KMS-11 (cell line): ENCODE data around the gene RNPS1.

ENCODE experiments used
- H2AFZ ChIP-seq: fragments of 200-600 bp; sonication (generic); 2 replicates; pipeline ENCODE4 v1.6.1; 2016; ENCODE audit warnings: antibody characterized with exemption, mixed run types, low read depth
- H3K27ac ChIP-seq: fragments of 200-600 bp; sonication (generic); 2 replicates; pipeline ENCODE4 v1.6.1; 2016; ENCODE audit warnings: mild to moderate bottlenecking, mixed run types
- H3K27me3 ChIP-seq: fragments of 200-600 bp; sonication (generic); 2 replicates; pipeline ENCODE4 v1.6.1; 2017; ENCODE audit warnings: mild to moderate bottlenecking, low read depth, mixed run types, moderate library complexity; ENCODE audit not compliant: insufficient read depth
- H3K36me3 ChIP-seq: fragments of 200-600 bp; sonication (generic); 2 replicates; pipeline ENCODE4 v1.6.1; 2017; ENCODE audit warnings: mild to moderate bottlenecking, mixed run types; ENCODE audit not compliant: insufficient read depth
- H3K4me1 ChIP-seq: fragments of 200-600 bp; sonication (generic); 2 replicates; pipeline ENCODE4 v1.6.1; 2016; ENCODE audit warnings: mild to moderate bottlenecking, low read depth, mixed run types; ENCODE audit not compliant: poor library complexity, severe bottlenecking
- H3K4me2 ChIP-seq: fragments of 200-600 bp; sonication (generic); 2 replicates; pipeline ENCODE4 v1.7.0; 2016; ENCODE audit warnings: mild to moderate bottlenecking, mixed run types
- H3K4me3 ChIP-seq: fragments of 200-600 bp; sonication (generic); IDR thresholded peaks from 2 replicates; pipeline ENCODE4 v1.6.1; 2017; ENCODE audit warnings: low read depth, low read length, mixed read lengths; ENCODE audit not compliant: insufficient read depth
- H3K79me2 ChIP-seq: fragments of 200-600 bp; sonication (generic); 2 replicates; pipeline ENCODE4 v1.6.1; 2016; ENCODE audit warnings: low read depth, mixed run types; ENCODE audit not compliant: insufficient read depth
- H3K9ac ChIP-seq: fragments of 200-600 bp; sonication (generic); 2 replicates; pipeline ENCODE4 v1.6.1; 2016; ENCODE audit warnings: mild to moderate bottlenecking, mixed run types
- H4K20me1 ChIP-seq: fragments of 200-600 bp; sonication (generic); 2 replicates; pipeline ENCODE4 v1.6.1; 2016; ENCODE audit warnings: mild to moderate bottlenecking, mixed run types; ENCODE audit not compliant: insufficient read depth
- TF ChIP-seq, protein P1 (sequence below): fragments of 200-600 bp; sonication (generic); conservative IDR thresholded peaks from 2 replicates; pipeline ENCODE4 v1.6.1; 2017; ENCODE audit warnings: low read depth, mild to moderate bottlenecking, antibody characterized with exemption, low read length, moderate library complexity, mixed read lengths

The RNPS1 gene

DNA sequence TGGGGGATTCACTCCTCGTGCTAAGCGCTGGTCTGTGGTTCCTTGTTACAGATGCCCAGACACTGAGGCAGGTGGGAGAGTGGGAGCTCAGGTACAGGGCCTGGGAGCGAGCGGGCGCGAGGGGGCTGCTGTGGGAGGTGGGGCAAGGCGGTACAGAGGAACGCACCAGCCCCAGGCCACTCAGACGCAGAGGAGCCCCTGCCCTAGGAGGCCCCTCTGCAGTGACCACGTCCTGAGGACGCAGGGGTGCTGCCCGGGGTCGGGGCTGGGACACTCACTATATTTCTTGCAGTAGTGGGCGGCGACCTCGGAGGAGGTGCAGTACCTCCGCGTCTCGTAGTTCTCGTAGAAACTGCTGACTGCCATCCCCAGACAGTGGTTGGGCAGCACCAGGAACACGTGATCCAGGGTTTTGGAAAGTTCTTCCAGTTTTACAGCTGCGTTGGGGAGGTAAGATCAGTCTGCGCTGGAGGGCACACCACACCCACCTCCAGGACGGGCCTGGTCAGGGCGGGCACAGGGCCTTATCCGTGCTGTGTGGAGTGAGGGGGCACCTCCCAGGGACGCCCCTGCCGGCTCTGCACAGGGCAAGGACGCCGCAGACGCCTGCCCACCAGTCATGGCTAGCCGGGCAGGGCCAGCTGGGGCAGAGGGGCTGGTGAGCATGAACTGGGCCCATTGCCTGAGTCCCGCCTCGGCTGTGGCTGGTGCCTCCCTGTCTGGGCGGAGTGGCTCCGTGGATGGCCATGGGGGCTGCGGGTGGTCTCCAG is 16.3 kb upstream of the RNPS1 start:
- no peaks in the 10 kb centered on the region for H3K4me1 ChIP-seq
- no peak overlapping the region for H2AFZ ChIP-seq
- H3K4me3 ChIP-seq: no peak overlapping the region
- TF ChIP-seq, protein P1, sequence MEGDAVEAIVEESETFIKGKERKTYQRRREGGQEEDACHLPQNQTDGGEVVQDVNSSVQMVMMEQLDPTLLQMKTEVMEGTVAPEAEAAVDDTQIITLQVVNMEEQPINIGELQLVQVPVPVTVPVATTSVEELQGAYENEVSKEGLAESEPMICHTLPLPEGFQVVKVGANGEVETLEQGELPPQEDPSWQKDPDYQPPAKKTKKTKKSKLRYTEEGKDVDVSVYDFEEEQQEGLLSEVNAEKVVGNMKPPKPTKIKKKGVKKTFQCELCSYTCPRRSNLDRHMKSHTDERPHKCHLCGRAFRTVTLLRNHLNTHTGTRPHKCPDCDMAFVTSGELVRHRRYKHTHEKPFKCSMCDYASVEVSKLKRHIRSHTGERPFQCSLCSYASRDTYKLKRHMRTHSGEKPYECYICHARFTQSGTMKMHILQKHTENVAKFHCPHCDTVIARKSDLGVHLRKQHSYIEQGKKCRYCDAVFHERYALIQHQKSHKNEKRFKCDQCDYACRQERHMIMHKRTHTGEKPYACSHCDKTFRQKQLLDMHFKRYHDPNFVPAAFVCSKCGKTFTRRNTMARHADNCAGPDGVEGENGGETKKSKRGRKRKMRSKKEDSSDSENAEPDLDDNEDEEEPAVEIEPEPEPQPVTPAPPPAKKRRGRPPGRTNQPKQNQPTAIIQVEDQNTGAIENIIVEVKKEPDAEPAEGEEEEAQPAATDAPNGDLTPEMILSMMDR: no peak
- H3K4me2 ChIP-seq: no peak overlapping the region
- H4K20me1 ChIP-seq: no peaks in the 10 kb centered on the region
- no peak overlapping the region for H3K9ac ChIP-seq
- H3K36me3 ChIP-seq: no peaks in the 10 kb centered on the region
- H3K27ac ChIP-seq: no peak overlapping the region
- no peaks in the 10 kb centered on the region for H3K27me3 ChIP-seq
- H3K79me2 ChIP-seq: no peaks in the 10 kb centered on the region

DNA sequence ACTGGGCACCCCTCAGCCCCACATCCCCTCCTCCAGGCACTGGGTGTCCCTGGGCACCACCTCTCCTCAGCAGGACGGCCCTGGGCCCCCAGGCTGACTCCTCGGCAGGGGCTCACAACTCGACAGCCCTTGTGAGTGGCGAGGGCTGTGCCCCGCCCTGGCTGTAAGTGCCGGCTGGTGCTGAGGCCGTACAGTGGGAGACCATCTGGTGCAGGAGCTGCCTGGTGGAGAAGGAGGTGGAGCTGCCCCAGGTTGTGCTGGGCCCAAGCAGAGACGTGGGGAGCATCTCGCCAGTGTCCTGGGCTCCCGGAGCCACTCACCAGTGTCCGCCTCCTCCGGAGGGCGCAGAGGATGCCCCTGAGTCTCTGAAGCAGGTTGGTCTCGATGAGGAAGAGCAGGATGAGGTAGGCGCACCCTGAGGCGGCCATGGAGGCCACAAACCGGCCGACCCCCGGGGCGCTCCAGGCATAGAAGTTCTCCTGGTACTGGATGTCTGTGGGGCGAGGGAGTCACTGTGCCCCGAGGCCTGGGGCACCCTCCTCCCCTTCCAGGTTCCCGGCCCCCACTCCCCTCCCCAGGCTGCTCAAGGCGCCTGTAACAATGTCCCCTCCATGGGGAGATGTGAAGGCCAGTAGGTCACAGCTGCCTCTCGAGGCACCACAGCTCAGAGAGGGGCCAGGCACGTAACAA is 15.1 kb upstream of the RNPS1 start:
- H3K4me3 ChIP-seq: no peak overlapping the region
- H3K27ac ChIP-seq: no peak overlapping the region
- no peaks in the 10 kb centered on the region for H3K36me3 ChIP-seq
- H4K20me1 ChIP-seq: no peaks in the 10 kb centered on the region
- no peak overlapping the region for H3K4me2 ChIP-seq
- TF ChIP-seq, protein P1: no peak
- H3K4me1 ChIP-seq: no peaks in the 10 kb centered on the region
- no peak overlapping the region for H3K9ac ChIP-seq
- H3K27me3 ChIP-seq: no peaks in the 10 kb centered on the region
- H3K79me2 ChIP-seq: no peaks in the 10 kb centered on the region
- no peak overlapping the region for H2AFZ ChIP-seq

GRCh38 chr16:2282262-2282661 is 14.3 kb upstream of the RNPS1 start:
- no peak overlapping the region for H3K9ac ChIP-seq
- no peaks in the 10 kb centered on the region for H3K36me3 ChIP-seq
- no peak overlapping the region for H3K4me2 ChIP-seq
- H3K27me3 ChIP-seq: no peaks in the 10 kb centered on the region
- H3K4me1 ChIP-seq: no peaks in the 10 kb centered on the region
- H2AFZ ChIP-seq: no peak overlapping the region
- TF ChIP-seq, protein P1: no peak
- H3K4me3 ChIP-seq: no peak overlapping the region
- no peaks in the 10 kb centered on the region for H3K79me2 ChIP-seq
- H3K27ac ChIP-seq: no peak overlapping the region
- H4K20me1 ChIP-seq: no peaks in the 10 kb centered on the region

DNA sequence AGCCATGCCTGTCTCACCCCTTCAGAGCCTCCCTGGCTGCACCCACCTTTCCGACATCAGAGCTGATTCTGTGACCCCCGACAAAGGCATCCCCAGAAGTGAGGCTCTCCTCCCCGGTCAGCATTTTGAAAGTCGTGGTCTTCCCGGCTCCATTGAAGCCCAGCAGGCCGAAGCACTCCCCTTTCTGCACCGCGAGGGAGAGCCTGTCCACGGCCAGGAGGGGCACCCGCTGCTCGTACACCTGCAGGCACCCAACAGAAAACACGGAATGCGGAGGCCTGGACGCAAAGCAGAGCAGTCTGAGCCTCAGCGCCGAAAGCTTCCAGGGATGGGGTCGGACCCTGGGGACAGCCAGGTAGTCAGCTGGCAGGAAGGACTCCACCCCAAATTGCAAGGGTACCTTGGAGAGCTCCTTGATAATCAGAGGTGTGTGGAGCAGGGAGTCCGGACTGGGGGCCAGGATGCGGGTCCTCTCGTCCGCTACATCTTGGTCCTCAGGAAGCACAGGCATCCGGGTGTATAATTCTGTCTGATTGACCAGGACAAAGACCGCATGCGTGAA is 13.1 kb upstream of the RNPS1 start:
- TF ChIP-seq, protein P1: no peak
- Histone ChIP-seq H3K27me3 (no peaks in the 10 kb centered on the region), H2AFZ (no peak overlapping the region), H4K20me1 (no peaks in the 10 kb centered on the region), H3K4me2 (no peak overlapping the region), H3K27ac (no peak overlapping the region), H3K36me3 (no peaks in the 10 kb centered on the region), H3K4me1 (no peaks in the 10 kb centered on the region), H3K9ac (no peak overlapping the region), H3K4me3 (no peak overlapping the region), H3K79me2 (no peaks in the 10 kb centered on the region)
